H1 (cell line): ENCODE data around the gene CHST9. TPM values are rescaled to one million over a fixed set of nuclear protein-coding genes. Genes with fewer than 3 reads are reported as not detected.

Experiments used
- CBX5 ChIP-seq: fragments of 300-800, 300-1000 bp; sonication (generic); IDR thresholded peaks from 2 replicates; pipeline ENCODE4 v1.7.1; 2016; ENCODE audit warnings: antibody characterized with exemption, low read length, low read depth
- CEBPB ChIP-seq: IDR thresholded peaks from 2 replicates; pipeline ENCODE4 v1.6.1; 2012; ENCODE audit warnings: low read depth, low read length
- CHD1 ChIP-seq: IDR thresholded peaks from 2 replicates; pipeline ENCODE4 v1.6.1; 2012; ENCODE audit warnings: low read depth, low read length, improper control_type of control experiment
- CTBP2 ChIP-seq: IDR thresholded peaks from 2 replicates; pipeline ENCODE4 v1.7.0; 2011; ENCODE audit warnings: borderline replicate concordance, mild to moderate bottlenecking, moderate library complexity, mixed read lengths, low read length; ENCODE audit not compliant: insufficient read depth, insufficient read length
- NRF1 ChIP-seq: IDR thresholded peaks from 2 replicates; pipeline ENCODE4 v1.6.1; 2011; ENCODE audit warnings: mild to moderate bottlenecking, low read depth, low read length, improper control_type of control experiment
- RNF2 ChIP-seq: fragments of 200-900, 300-1000 bp; sonication (generic); IDR thresholded peaks from 2 replicates; pipeline ENCODE4 v1.7.1; 2016; ENCODE audit warnings: borderline replicate concordance, low read depth, mild to moderate bottlenecking, antibody characterized with exemption, low read length; ENCODE audit not compliant: poor library complexity, severe bottlenecking; ENCODE audit errors: missing control alignments
- SAP30 ChIP-seq: fragments of 300-600 bp; sonication (generic); IDR thresholded peaks from 2 replicates; pipeline ENCODE4 v1.7.1; 2012; ENCODE audit warnings: low read length, moderate library complexity, mild to moderate bottlenecking, inconsistent platforms; ENCODE audit not compliant: insufficient read depth, insufficient replicate concordance
- SP1 ChIP-seq: IDR thresholded peaks from 2 replicates; pipeline ENCODE4 v1.6.1; 2011; ENCODE audit warnings: low read depth, low read length
- SUZ12 ChIP-seq: fragments of 200-600 bp; sonication (generic); IDR thresholded peaks from 2 replicates; pipeline ENCODE4 v1.6.1; 2012; ENCODE audit warnings: mild to moderate bottlenecking, inconsistent platforms, low read length, moderate library complexity, mixed read lengths
- TEAD4 ChIP-seq: IDR thresholded peaks from 2 replicates; pipeline ENCODE4 v1.6.1; 2012; ENCODE audit warnings: low read depth, low read length, inconsistent platforms, mixed read lengths
- YY1 ChIP-seq: IDR thresholded peaks from 2 replicates; pipeline ENCODE4 v1.6.1; 2011; ENCODE audit warnings: low read depth, mild to moderate bottlenecking, low read length
- polyA plus RNA-seq, 7 experiments: library from polyadenylated mRNA; depleted of rRNA in 3 of 7; stranded (reverse) in 5 of 7; unstranded in 2 of 7; fragments of >200 nt in 5 of 7; fragments of 200-250 nt in 2 of 7; gene quantifications; 1 replicate in 5 of 7; 2 replicates in 1 of 7; 4 replicates in 1 of 7; pipeline versions ENCODE4 v1.2.1 to v1.2.3, GENCODE V29; 2011 to 2013; ENCODE audit warnings: missing spikeins in 2 of 7, mixed read lengths in 2 of 7
- total RNA-seq: library from RNA; stranded (reverse); fragmentation: NEBNext Ultra II Directional; extraction: Animal tissue kit (Norgen Biotek cat#: 25700); gene quantifications from 2 replicates; pipeline ENCODE4 v1.2.1, GENCODE V29; 2021
- TF ChIP-seq, protein P1 (sequence below): fragments of 300-600 bp; sonication (generic); IDR thresholded peaks from 2 replicates; pipeline ENCODE4 v1.7.1; 2012; ENCODE audit warnings: low read length, moderate library complexity, mild to moderate bottlenecking, inconsistent platforms; ENCODE audit not compliant: insufficient replicate concordance

The CHST9 gene
- total and polyA plus RNA-seq, 2 of the 8 experiments (the other 6 are each of a cell fraction or from before 2014, with no cell fraction given): 3.2 to 24.3 TPM

DNA sequence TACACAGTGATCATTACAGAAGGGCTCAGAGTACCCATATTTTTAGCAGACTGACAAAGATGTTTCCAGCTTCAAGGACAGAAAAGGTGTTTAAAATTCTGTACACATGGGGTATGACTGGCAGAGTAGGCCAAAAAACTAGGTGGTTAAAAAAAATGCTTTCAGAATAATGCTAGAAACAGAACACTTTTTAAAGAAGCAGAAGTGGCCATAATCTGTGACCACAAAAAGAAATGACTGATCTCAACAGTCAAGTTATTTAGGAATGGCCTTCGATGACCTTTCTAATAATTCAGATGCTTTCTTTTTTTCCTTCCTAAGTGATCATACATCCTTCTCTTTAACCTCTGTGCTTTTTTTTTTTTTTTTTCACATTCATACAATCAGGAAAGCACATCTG lies 315.5 kb downstream of the CHST9 start (continued):
- TF ChIP-seq, protein P1, sequence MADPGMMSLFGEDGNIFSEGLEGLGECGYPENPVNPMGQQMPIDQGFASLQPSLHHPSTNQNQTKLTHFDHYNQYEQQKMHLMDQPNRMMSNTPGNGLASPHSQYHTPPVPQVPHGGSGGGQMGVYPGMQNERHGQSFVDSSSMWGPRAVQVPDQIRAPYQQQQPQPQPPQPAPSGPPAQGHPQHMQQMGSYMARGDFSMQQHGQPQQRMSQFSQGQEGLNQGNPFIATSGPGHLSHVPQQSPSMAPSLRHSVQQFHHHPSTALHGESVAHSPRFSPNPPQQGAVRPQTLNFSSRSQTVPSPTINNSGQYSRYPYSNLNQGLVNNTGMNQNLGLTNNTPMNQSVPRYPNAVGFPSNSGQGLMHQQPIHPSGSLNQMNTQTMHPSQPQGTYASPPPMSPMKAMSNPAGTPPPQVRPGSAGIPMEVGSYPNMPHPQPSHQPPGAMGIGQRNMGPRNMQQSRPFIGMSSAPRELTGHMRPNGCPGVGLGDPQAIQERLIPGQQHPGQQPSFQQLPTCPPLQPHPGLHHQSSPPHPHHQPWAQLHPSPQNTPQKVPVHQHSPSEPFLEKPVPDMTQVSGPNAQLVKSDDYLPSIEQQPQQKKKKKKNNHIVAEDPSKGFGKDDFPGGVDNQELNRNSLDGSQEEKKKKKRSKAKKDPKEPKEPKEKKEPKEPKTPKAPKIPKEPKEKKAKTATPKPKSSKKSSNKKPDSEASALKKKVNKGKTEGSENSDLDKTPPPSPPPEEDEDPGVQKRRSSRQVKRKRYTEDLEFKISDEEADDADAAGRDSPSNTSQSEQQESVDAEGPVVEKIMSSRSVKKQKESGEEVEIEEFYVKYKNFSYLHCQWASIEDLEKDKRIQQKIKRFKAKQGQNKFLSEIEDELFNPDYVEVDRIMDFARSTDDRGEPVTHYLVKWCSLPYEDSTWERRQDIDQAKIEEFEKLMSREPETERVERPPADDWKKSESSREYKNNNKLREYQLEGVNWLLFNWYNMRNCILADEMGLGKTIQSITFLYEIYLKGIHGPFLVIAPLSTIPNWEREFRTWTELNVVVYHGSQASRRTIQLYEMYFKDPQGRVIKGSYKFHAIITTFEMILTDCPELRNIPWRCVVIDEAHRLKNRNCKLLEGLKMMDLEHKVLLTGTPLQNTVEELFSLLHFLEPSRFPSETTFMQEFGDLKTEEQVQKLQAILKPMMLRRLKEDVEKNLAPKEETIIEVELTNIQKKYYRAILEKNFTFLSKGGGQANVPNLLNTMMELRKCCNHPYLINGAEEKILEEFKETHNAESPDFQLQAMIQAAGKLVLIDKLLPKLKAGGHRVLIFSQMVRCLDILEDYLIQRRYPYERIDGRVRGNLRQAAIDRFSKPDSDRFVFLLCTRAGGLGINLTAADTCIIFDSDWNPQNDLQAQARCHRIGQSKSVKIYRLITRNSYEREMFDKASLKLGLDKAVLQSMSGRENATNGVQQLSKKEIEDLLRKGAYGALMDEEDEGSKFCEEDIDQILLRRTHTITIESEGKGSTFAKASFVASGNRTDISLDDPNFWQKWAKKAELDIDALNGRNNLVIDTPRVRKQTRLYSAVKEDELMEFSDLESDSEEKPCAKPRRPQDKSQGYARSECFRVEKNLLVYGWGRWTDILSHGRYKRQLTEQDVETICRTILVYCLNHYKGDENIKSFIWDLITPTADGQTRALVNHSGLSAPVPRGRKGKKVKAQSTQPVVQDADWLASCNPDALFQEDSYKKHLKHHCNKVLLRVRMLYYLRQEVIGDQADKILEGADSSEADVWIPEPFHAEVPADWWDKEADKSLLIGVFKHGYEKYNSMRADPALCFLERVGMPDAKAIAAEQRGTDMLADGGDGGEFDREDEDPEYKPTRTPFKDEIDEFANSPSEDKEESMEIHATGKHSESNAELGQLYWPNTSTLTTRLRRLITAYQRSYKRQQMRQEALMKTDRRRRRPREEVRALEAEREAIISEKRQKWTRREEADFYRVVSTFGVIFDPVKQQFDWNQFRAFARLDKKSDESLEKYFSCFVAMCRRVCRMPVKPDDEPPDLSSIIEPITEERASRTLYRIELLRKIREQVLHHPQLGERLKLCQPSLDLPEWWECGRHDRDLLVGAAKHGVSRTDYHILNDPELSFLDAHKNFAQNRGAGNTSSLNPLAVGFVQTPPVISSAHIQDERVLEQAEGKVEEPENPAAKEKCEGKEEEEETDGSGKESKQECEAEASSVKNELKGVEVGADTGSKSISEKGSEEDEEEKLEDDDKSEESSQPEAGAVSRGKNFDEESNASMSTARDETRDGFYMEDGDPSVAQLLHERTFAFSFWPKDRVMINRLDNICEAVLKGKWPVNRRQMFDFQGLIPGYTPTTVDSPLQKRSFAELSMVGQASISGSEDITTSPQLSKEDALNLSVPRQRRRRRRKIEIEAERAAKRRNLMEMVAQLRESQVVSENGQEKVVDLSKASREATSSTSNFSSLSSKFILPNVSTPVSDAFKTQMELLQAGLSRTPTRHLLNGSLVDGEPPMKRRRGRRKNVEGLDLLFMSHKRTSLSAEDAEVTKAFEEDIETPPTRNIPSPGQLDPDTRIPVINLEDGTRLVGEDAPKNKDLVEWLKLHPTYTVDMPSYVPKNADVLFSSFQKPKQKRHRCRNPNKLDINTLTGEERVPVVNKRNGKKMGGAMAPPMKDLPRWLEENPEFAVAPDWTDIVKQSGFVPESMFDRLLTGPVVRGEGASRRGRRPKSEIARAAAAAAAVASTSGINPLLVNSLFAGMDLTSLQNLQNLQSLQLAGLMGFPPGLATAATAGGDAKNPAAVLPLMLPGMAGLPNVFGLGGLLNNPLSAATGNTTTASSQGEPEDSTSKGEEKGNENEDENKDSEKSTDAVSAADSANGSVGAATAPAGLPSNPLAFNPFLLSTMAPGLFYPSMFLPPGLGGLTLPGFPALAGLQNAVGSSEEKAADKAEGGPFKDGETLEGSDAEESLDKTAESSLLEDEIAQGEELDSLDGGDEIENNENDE: no peak
- TF ChIP-seq TEAD4 (no peak), SAP30 (no peak), CTBP2 (no peak), RNF2 (no peak), CBX5 (no peak), SP1 (no peak), NRF1 (no peak), CEBPB (no peak), CHD1 (no peak), SUZ12 (no peak), YY1 (no peak)
